ENCODE results near the gene TRAM2.

DNA sequence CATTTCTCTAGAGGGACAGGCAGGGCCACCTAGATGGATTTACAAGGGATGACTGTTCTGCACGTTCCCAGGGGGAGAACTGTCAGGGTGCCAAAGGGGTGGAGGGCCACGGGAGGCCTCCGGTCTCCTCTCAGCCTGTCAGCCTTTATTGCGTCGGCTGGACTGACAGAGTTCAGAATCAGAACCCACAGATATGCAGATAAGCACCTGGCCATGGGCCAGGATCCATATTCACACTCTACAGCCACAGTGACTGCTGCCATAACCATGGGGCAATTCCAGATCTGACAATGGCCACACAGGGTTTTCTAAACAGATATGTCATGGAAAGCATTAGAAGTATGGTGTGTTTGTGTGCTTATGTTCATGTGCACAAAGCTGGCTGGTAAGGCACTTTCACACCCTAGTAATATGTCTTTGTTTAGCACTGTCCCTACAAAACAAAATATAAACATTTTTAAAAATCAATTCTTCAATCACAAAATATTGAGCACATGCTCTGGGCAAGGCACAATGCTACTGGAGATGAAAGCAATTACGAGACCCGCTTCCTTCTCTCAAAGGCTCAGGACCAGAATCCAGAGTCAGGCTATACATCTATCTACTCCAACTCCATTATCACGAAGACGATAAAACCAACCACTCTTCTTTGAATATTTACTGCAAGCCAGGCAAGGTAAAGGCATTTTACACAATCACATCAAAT, 29.1 kb downstream of the TRAM2 start:
- TF ChIP-seq, protein P1, sequence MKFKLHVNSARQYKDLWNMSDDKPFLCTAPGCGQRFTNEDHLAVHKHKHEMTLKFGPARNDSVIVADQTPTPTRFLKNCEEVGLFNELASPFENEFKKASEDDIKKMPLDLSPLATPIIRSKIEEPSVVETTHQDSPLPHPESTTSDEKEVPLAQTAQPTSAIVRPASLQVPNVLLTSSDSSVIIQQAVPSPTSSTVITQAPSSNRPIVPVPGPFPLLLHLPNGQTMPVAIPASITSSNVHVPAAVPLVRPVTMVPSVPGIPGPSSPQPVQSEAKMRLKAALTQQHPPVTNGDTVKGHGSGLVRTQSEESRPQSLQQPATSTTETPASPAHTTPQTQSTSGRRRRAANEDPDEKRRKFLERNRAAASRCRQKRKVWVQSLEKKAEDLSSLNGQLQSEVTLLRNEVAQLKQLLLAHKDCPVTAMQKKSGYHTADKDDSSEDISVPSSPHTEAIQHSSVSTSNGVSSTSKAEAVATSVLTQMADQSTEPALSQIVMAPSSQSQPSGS (CRISPR knock-in tag; IDR thresholded peaks at IDR 0.05; ENCODE audit: borderline replicate concordance, low read depth) = no peak
- TF ChIP-seq NFYB (CRISPR knock-in tag; conservative IDR thresholded peaks at IDR 0.05; ENCODE audit: low read depth) = no peak
- TF ChIP-seq, protein P2, sequence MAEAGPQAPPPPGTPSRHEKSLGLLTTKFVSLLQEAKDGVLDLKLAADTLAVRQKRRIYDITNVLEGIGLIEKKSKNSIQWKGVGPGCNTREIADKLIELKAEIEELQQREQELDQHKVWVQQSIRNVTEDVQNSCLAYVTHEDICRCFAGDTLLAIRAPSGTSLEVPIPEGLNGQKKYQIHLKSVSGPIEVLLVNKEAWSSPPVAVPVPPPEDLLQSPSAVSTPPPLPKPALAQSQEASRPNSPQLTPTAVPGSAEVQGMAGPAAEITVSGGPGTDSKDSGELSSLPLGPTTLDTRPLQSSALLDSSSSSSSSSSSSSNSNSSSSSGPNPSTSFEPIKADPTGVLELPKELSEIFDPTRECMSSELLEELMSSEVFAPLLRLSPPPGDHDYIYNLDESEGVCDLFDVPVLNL (CRISPR knock-in tag; IDR thresholded peaks at IDR 0.05; ENCODE audit: borderline replicate concordance, low read depth) = no peak
